GDM1 (cell line): ENCODE results near the gene AKNAD1.

Experiments
- DNase-seq: peaks from one replicate; lab custom pipeline; 2025; lab: John Stamatoyannopoulos, UW

The AKNAD1 gene

GRCh38 chr1:108863984-108864383 is 7.1 kb upstream of the AKNAD1 start:
- no peak for DNase-seq

GRCh38 chr1:108862698-108863477 is 6.0 kb upstream of the AKNAD1 start:
- DNase-seq = peak; percentile 12

GRCh38 chr1:108862017-108862610 is 5.2 kb upstream of the AKNAD1 start:
- DNase-seq = no peak

GRCh38 chr1:108861566-108861965 is 4.7 kb upstream of the AKNAD1 start:
- no peak for DNase-seq

- DNase-seq = no peak
Measured at GRCh38 chr1:108860190-108860907, 3.5 kb upstream of the AKNAD1 start.

GRCh38 chr1:108858230-108858950 is 1.5 kb upstream of the AKNAD1 start:
- no peak for DNase-seq

- no peak for DNase-seq
Measured at GRCh38 chr1:108854221-108855019, 2.5 kb downstream of the AKNAD1 start.

GRCh38 chr1:108852221-108852975 is 4.5 kb downstream of the AKNAD1 start:
- DNase-seq = peak; percentile 59

- no peak for DNase-seq
Measured at GRCh38 chr1:108851567-108851966, 5.3 kb downstream of the AKNAD1 start.

GRCh38 chr1:108850929-108851328 is 6.0 kb downstream of the AKNAD1 start:
- no peak for DNase-seq

- DNase-seq = no peak
Measured at GRCh38 chr1:108848806-108849205, 8.1 kb downstream of the AKNAD1 start.

- no peak for DNase-seq
Measured at GRCh38 chr1:108847494-108847893, 9.4 kb downstream of the AKNAD1 start.

- DNase-seq = no peak
Measured at GRCh38 chr1:108845991-108846390, 10.9 kb downstream of the AKNAD1 start.

- DNase-seq = no peak
Measured at GRCh38 chr1:108845446-108845845, 11.4 kb downstream of the AKNAD1 start.

GRCh38 chr1:108843390-108844137 is 13.3 kb downstream of the AKNAD1 start:
- DNase-seq = no peak

- no peak for DNase-seq
Measured at GRCh38 chr1:108842525-108843181, 14.2 kb downstream of the AKNAD1 start.

- no peak for DNase-seq
Measured at GRCh38 chr1:108841703-108842102, 15.2 kb downstream of the AKNAD1 start.

- DNase-seq = no peak
Measured at GRCh38 chr1:108832929-108833328, 24.0 kb downstream of the AKNAD1 start.

- DNase-seq = no peak
Measured at GRCh38 chr1:108831225-108831624, 25.7 kb downstream of the AKNAD1 start.
